Lower leg skin (tissue), 3 donors: ENCODE measurements around the gene MACROH2A2.

Experiments
- POLR2A ChIP-seq, 2 donors: fragments of 450-650 bp; IDR thresholded peaks; one replicate each; pipeline ENCODE4 v1.6.1; 2016 to 2017; ENCODE audit warnings: antibody characterized with exemption in 2 of 2, mild to moderate bottlenecking in 1 of 2, moderate library complexity in 1 of 2
- TF ChIP-seq, protein P1 (sequence below), 3 donors: fragments of 450-650 bp; IDR thresholded peaks; one replicate each; pipeline ENCODE4 v1.5.1; 2016; ENCODE audit warnings: antibody characterized with exemption in 3 of 3, mild to moderate bottlenecking in 3 of 3, moderate library complexity in 2 of 3

DNA sequence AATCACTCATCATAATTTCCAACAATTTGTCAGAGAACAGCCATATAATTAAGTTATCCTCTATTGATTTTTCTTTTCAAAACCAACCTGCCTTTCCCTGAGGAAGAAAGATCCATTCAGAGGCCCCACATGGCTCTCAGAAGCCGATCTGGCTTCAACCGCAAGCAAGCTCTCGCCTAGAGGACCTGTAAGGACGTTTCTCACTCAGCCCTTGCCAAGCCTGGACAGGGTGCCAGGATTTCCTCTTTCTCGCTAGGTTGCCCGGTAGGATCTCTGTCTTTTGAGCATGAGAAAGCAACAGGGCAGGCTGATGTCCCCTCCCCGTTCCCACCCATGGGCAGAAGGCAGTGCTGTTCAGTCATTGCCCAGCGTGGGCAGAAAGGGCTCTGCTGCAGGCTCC, 67.0 kb downstream of the MACROH2A2 start:
- TF ChIP-seq, protein P1, sequence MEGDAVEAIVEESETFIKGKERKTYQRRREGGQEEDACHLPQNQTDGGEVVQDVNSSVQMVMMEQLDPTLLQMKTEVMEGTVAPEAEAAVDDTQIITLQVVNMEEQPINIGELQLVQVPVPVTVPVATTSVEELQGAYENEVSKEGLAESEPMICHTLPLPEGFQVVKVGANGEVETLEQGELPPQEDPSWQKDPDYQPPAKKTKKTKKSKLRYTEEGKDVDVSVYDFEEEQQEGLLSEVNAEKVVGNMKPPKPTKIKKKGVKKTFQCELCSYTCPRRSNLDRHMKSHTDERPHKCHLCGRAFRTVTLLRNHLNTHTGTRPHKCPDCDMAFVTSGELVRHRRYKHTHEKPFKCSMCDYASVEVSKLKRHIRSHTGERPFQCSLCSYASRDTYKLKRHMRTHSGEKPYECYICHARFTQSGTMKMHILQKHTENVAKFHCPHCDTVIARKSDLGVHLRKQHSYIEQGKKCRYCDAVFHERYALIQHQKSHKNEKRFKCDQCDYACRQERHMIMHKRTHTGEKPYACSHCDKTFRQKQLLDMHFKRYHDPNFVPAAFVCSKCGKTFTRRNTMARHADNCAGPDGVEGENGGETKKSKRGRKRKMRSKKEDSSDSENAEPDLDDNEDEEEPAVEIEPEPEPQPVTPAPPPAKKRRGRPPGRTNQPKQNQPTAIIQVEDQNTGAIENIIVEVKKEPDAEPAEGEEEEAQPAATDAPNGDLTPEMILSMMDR (IDR thresholded peaks at IDR 0.05): no peak
- TF ChIP-seq POLR2A (IDR thresholded peaks at IDR 0.05): no peak
